ENCODE measurements around the gene OPCML. TPM values are rescaled to one million over a fixed set of nuclear protein-coding genes. Genes with fewer than 3 reads are reported as not detected.

OPCML gene
- total RNA-seq, 1 donor, result not detected

DNA sequence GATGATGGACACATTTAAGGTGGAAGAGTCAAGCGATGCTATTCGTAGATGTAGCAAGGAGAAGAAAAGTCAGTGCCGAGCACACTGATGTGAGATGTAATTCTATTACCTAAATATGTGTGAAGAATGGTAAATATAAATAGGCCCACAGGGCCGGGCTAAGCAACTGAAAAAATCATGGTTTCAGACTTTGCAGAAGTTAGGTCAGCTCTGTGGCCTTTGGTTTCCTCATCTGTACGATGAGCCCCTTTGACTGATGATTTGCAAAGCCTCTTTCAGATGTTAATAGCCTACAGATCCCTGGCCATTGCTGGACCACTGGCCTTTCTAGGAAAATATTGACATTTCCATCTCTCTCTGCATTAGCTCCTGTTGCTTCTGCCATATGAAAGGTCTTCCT lies 570.8 kb downstream of the OPCML start:
- TF ChIP-seq, protein P1, sequence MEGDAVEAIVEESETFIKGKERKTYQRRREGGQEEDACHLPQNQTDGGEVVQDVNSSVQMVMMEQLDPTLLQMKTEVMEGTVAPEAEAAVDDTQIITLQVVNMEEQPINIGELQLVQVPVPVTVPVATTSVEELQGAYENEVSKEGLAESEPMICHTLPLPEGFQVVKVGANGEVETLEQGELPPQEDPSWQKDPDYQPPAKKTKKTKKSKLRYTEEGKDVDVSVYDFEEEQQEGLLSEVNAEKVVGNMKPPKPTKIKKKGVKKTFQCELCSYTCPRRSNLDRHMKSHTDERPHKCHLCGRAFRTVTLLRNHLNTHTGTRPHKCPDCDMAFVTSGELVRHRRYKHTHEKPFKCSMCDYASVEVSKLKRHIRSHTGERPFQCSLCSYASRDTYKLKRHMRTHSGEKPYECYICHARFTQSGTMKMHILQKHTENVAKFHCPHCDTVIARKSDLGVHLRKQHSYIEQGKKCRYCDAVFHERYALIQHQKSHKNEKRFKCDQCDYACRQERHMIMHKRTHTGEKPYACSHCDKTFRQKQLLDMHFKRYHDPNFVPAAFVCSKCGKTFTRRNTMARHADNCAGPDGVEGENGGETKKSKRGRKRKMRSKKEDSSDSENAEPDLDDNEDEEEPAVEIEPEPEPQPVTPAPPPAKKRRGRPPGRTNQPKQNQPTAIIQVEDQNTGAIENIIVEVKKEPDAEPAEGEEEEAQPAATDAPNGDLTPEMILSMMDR (IDR thresholded peaks at IDR 0.05; ENCODE audit: insufficient read depth, low read depth, low read length), result no peak
- H3K4me3 ChIP-seq (ENCODE audit: low read depth, low read length), result no peak overlapping the region
- DNase-seq (ENCODE audit: low read depth), result no peak

DNA sequence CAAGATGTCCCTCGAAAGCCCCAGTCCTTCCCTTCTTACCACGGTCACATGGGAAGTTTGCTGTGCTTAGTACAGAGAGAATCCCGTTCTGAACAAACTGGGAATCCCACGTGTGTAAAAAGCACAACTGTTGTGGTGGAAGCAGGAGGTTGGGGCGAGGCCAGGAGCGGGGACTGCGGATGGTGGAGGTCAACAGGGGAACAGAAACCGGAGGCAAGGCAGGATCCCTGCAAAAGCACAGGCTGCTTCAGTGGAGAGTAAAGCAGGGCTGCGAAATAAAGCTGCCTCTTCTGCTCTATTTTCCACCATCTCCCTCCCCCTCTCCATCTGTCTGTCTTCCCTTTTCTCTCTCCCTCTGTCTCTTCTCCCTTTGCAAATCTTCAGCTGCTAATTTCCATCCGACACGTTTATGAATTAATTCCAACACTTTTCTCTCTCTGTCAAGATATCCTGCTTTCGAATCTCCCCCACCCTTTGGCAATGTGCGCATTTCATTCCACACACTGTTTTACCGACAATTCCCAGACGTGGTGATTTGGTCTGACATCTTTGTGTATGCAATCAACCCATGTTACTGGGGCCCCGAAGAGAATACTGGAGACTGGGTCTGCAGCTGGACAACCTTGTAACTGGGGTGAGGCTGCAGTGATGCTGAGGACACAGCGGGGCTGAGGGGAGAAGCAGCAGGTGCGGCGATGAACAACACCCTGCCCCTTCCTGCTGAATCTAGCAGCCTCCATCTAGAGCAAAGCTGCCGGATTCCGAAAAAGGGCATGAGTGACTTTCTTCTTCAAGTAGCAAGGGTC lies 571.8 kb downstream of the OPCML start:
- TF ChIP-seq, protein P1 (IDR thresholded peaks at IDR 0.05; ENCODE audit: insufficient read depth, low read depth, low read length), result no peak
- no peak overlapping the region for H3K4me3 ChIP-seq (ENCODE audit: low read depth, low read length)
- DNase-seq (ENCODE audit: low read depth), result no peak

DNA sequence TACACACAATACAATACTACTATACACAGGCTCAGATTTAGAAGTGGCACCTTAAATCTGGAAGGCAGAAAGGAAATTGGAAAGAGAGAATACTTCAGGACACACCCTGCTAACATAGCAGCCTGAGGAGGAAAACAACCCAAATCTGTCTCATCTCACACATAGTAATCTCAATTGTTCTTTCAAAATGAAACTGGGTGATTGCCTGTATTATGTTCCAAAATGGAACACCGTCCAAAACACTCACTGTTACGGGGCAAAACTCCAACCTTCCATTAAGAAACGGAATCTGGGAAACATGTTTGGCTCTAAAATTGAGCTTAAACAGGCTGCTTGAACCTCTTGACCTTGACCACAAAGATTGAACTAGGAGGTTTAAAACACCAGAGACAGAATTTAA lies 572.6 kb downstream of the OPCML start:
- no peak for DNase-seq (ENCODE audit: low read depth)
- TF ChIP-seq, protein P1 (IDR thresholded peaks at IDR 0.05; ENCODE audit: insufficient read depth, low read depth, low read length), result no peak
- H3K4me3 ChIP-seq (ENCODE audit: low read depth, low read length), result no peak overlapping the region

DNA sequence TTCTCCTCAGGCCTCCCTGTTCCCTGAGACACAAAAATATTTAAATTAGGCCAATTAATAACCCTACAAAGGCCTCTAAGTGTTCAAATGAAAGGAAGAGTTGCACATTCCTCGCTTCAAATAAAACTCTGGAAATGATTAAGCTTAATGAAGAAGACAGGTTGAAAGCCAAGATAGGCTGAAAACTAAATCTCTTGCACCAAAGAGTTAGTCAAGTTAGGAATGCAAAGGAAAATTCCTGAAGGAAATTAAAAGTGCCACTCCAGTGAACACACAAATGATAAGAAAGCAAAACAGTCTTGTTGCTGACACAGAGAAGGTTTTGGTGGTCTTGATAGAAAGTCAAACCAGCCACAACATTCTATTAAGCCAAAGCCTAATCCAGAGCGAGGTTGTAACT lies 574.4 kb downstream of the OPCML start:
- TF ChIP-seq, protein P1 (IDR thresholded peaks at IDR 0.05; ENCODE audit: insufficient read depth, low read depth, low read length), result no peak
- no peak overlapping the region for H3K4me3 ChIP-seq (ENCODE audit: low read depth, low read length)
- DNase-seq (ENCODE audit: low read depth), result no peak

DNA sequence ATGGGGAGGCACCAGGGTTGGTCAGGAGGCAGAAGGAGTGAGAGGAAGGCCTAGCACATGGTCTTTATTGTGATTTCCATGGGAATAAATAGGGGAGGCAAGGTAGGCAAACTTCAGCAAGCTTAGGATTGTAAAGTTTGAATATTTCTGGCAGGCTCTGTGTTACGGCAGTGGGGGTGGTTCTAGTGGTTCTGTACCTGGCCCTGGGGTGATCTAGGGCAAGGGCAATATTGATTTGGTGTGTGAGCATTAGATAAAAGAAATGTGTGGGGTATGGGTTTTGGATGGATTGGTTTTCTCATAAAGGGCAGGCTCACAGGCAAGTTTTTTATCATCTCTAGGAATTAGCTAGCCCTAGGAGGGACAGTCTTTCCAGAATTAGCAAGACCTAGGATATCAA lies 584.0 kb downstream of the OPCML start:
- TF ChIP-seq, protein P1 (IDR thresholded peaks at IDR 0.05; ENCODE audit: insufficient read depth, low read depth, low read length), result no peak
- H3K4me3 ChIP-seq (ENCODE audit: low read depth, low read length), result no peak overlapping the region
- no peak for DNase-seq (ENCODE audit: low read depth)

DNA sequence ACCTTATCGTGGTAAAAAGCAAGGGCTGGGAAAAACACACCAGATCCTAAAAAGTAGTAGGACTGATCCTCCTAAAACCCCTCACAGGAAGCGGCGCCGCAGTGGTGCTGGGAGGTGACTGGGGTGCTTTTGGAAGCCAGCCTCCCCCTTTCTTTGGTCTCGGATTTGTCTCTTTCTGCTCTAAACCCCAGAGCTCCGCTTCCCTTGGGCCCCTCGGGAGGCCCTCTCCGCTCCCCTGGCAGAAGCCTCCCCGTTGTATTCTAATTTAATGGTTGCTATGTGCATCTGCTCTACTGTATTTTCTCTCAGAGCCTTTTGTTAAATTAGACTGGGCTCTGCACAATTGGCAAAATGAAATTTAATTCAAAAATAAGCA lies 587.7 kb downstream of the OPCML start:
- no peak overlapping the region for H3K4me3 ChIP-seq (ENCODE audit: low read depth, low read length)
- no peak for DNase-seq (ENCODE audit: low read depth)
- TF ChIP-seq, protein P1 (IDR thresholded peaks at IDR 0.05; ENCODE audit: insufficient read depth, low read depth, low read length), result no peak
